T-helper 2 cell treated with Interferon-gamma antibody and Interleukin-4, amounts not matched to agents 5 μg/mL and 100 μg/mL, for 36 hours (primary cell): ENCODE results near the gene SLC25A20.
A peak's percentile ranks its signal among the peaks of the same experiment; 100 is the strongest.
"Not testable (repeated sequence)": the region's sequence is repeated elsewhere in the genome, so short reads cannot be mapped to it uniquely, and the experiment has no call there.

Experiments
- DNase-seq: peaks from one replicate; pipeline ENCODE4 v3.0.0; 2021; ENCODE audit warnings: low spot score
- H3K27ac Mint-ChIP-seq: one replicate; pipeline ENCODE4 v1.8.0; 2021; ENCODE audit warnings: mild to moderate bottlenecking, mixed read lengths
- H3K27me3 Mint-ChIP-seq: one replicate; pipeline ENCODE4 v1.8.0; 2021; ENCODE audit warnings: low read depth, mixed read lengths
- H3K36me3 Mint-ChIP-seq: one replicate; pipeline ENCODE4 v1.8.0; 2021; ENCODE audit warnings: low read depth, mixed read lengths
- H3K4me1 Mint-ChIP-seq: one replicate; pipeline ENCODE4 v1.8.0; 2021; ENCODE audit warnings: low read depth, mixed read lengths
- H3K4me3 Mint-ChIP-seq: one replicate; pipeline ENCODE4 v1.8.0; 2022; ENCODE audit warnings: mild to moderate bottlenecking, moderate library complexity, mixed read lengths
- H3K9me3 Mint-ChIP-seq: one replicate; pipeline ENCODE4 v1.8.0; 2021; ENCODE audit warnings: mixed read lengths

The SLC25A20 gene

GRCh38 chr3:48926425-48927392 is 28.0 kb upstream of the SLC25A20 start:
- peaks cover 64% of the 10 kb centered on the region for H3K36me3 Mint-ChIP-seq
- peak overlapping the region; percentile 77 for H3K27ac Mint-ChIP-seq
- peaks cover 50% of the 10 kb centered on the region for H3K4me1 Mint-ChIP-seq
- DNase-seq, result peak; percentile 32
- peak overlapping the region; percentile 69 for H3K4me3 Mint-ChIP-seq
- no peaks in the 10 kb centered on the region for H3K9me3 Mint-ChIP-seq
- no peaks in the 10 kb centered on the region for H3K27me3 Mint-ChIP-seq

GRCh38 chr3:48919215-48920138 is 20.8 kb upstream of the SLC25A20 start:
- Mint-ChIP-seq H3K27ac (peak overlapping the region; percentile 100), H3K27me3 (no peaks in the 10 kb centered on the region), H3K4me1 (peaks cover 22% of the 10 kb centered on the region), H3K9me3 (no peaks in the 10 kb centered on the region), H3K4me3 (peak overlapping the region; percentile 99), H3K36me3 (peaks cover 23% of the 10 kb centered on the region)
- DNase-seq, result peak; percentile 66

GRCh38 chr3:48918388-48919214 is 19.9 kb upstream of the SLC25A20 start, which contains the start of gene ARIH2:
Gene ARIH2, plus strand, starts transcription at chr3:48918842. Its CDS starts 8,717 bp downstream, at chr3:48927559.
- H3K9me3 Mint-ChIP-seq, result no peaks in the 10 kb centered on the region
- peak within 1 kb of the TSS; percentile 100 for H3K27ac Mint-ChIP-seq
- DNase-seq, result peak; percentile 93
- peaks cover 18% of the 10 kb centered on the region for H3K36me3 Mint-ChIP-seq
- H3K4me1 Mint-ChIP-seq, result peaks cover 22% of the 10 kb centered on the region
- no peaks in the 10 kb centered on the region for H3K27me3 Mint-ChIP-seq
- peak within 1 kb of the TSS; percentile 99 for H3K4me3 Mint-ChIP-seq

- no peaks in the 10 kb centered on the region for H3K27me3 Mint-ChIP-seq
- peaks cover 12% of the 10 kb centered on the region for H3K36me3 Mint-ChIP-seq
- no peak overlapping the region for H3K4me3 Mint-ChIP-seq
- H3K9me3 Mint-ChIP-seq, result no peaks in the 10 kb centered on the region
- H3K27ac Mint-ChIP-seq, result peak overlapping the region; percentile 72
- DNase-seq, result no peak
- peaks cover 16% of the 10 kb centered on the region for H3K4me1 Mint-ChIP-seq
These were observed 16.6 kb upstream of the SLC25A20 start for GRCh38 chr3:48915296-48915695.

DNA sequence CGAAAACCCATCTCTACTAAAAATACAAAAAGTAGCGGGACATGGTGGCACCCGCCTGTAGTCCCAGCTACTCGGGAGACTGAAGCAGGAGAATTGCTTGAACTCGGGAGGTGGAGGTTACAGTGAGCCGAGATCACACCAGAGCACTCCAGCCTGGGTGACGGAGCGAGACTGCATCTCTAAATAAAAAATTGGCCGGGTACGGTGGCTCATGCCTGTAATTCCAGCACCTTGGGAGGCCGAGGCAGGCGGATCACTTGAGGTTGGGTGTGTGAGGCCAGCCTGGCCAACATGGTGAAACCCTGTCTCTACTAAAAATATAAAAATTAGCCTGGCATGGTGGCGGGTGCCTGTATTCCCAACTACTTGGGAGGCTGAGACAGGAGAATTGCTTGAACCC is 8.3 kb upstream of the SLC25A20 start:
- H3K9me3 Mint-ChIP-seq, H3K27ac Mint-ChIP-seq, H3K27me3 Mint-ChIP-seq, H3K36me3 Mint-ChIP-seq, H3K4me1 Mint-ChIP-seq, H3K4me3 Mint-ChIP-seq, DNase-seq: not testable (repeated sequence)

- no peaks in the 10 kb centered on the region for H3K27me3 Mint-ChIP-seq
- H3K36me3 Mint-ChIP-seq, result peaks cover 5% of the 10 kb centered on the region
- peaks cover 34% of the 10 kb centered on the region for H3K4me1 Mint-ChIP-seq
These were observed 591 bp upstream of the SLC25A20 start for GRCh38 chr3:48899273-48899672.

DNA sequence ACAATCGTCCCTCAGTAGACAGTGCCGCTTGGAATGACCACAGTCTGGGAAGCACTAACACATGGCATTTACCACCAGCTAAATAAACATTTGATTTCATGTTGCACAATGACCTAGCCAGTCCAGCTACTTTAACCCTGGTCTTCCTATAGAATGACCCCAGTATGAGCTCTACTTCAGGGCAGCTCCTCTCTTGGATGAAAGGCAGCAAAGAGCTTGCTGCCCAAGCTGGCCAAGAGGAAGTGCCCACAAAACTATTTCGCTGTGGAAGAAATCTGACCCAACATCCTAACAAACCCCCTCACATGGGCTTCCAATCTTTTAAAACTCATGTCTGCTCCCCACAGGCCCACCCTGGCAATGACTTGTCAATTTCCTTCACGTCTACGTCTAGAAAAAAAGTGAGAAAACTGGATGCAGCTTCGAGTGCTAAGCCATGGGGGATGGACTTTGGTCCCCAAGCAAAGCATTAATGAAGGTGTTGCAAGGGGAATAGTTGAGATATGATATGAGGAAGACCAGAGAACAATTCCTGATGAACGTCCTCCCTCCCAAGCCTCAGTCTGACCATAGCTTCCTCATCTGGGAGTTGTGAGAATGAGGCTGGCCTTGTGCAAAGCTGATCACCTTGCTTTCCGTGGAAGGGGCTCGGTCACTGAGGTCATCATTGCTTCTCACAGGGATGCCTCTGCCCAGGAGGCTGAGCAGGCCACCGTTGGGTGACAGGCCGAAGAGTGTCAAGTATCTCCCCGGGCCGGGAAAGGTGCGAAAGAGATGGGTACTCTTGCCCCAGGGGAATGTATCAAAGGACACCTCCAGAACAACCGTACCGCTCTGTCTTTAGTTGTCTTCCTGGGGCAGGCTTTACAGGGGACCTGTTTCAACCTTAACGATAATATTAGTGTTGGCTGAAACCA is 964 bp downstream of the SLC25A20 start:
- Mint-ChIP-seq H3K27me3 (no peaks in the 10 kb centered on the region), H3K27ac (peak overlapping the region; percentile 96), H3K4me3 (peak overlapping the region; percentile 95), H3K4me1 (peaks cover 31% of the 10 kb centered on the region), H3K9me3 (no peaks in the 10 kb centered on the region), H3K36me3 (peaks cover 5% of the 10 kb centered on the region)
- no peak for DNase-seq

More at GRCh38 chr3:48899273-48899672, 591 bp upstream of the SLC25A20 start:
- Mint-ChIP-seq H3K9me3 (no peaks in the 10 kb centered on the region), H3K27ac (peak overlapping the region; percentile 96), H3K4me3 (peak overlapping the region; percentile 95)
- DNase-seq, result peak; percentile 19

DNA sequence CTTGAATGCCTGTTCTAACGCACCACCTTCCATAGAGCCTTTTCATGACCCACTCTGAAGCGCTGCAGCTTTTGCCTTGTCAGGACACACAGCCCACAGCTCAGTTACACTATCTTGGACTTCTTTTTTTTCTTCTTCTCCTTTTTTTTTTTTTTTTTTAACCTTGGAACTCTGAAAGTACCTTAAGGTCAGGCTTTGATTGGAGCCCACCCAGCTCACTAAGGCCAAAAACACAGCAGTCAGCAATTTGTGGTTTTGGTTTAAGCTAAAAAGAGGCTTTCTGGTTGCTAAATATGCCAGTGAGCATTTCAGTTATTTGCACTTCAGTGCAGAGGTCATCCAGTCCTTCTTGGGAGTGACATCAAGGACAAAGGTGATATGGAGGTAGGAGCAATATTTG is 1.7 kb downstream of the SLC25A20 start:
- peak overlapping the region; percentile 43 for H3K27ac Mint-ChIP-seq
- H3K9me3 Mint-ChIP-seq, result no peaks in the 10 kb centered on the region
- no peaks in the 10 kb centered on the region for H3K27me3 Mint-ChIP-seq

DNA sequence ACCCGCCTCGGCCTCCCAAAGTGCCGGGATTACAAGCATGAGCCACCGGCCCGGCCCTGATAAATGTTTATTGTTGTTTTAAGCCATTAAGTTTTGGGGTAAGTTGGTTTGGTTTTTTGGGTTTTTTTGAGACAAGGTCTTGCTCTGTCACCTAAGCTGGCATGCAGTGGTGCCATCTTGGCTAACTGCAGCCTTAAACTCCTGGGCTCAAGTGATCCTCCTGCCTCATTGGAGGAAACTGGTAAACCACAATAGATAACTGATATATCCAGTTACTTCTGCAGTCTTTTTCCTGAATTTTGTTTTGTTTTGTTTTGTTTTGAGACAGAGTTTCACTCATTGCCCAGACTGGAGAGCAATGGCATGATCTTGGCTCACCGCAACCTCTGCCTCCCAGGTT is 4.2 kb downstream of the SLC25A20 start:
- H3K9me3 Mint-ChIP-seq, result no peaks in the 10 kb centered on the region
- H3K36me3 Mint-ChIP-seq, result peaks cover 11% of the 10 kb centered on the region
- H3K4me1 Mint-ChIP-seq, result peaks cover 25% of the 10 kb centered on the region
- H3K27me3 Mint-ChIP-seq, result no peaks in the 10 kb centered on the region
- no peak overlapping the region for H3K27ac Mint-ChIP-seq
- no peak for DNase-seq
- no peak overlapping the region for H3K4me3 Mint-ChIP-seq

More for the DNA sequence above, 1.7 kb downstream of the SLC25A20 start:
- Mint-ChIP-seq H3K4me3 (peak overlapping the region; percentile 61), H3K36me3 (peaks cover 5% of the 10 kb centered on the region), H3K4me1 (peaks cover 31% of the 10 kb centered on the region)
- no peak for DNase-seq

- Mint-ChIP-seq H3K27ac (no peak overlapping the region), H3K4me3 (no peak overlapping the region), H3K9me3 (no peaks in the 10 kb centered on the region), H3K4me1 (peaks cover 7% of the 10 kb centered on the region), H3K36me3 (peaks cover 19% of the 10 kb centered on the region), H3K27me3 (no peaks in the 10 kb centered on the region)
- DNase-seq, result no peak
These were observed 7.1 kb downstream of the SLC25A20 start for GRCh38 chr3:48891606-48892005.

DNA sequence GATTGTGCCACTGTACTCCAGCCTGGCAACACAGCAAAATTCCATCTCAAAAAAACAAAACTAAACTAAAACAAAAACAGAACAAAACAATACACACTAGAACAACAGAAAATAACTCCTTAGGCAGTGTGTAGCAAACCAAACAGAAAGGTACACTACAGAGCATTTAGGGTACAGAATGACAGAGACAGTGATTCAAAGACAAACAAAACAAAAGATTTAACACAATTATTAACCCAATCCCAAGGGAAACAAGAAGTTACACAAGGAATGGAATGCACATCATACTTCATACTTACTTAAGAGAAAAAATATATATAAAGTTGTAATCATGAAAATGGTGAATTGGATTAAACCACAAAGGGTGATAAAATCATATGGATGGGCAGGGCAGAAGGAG is 12.9 kb downstream of the SLC25A20 start:
- DNase-seq, result no peak
- no peaks in the 10 kb centered on the region for H3K4me1 Mint-ChIP-seq
- no peaks in the 10 kb centered on the region for H3K27me3 Mint-ChIP-seq
- H3K36me3 Mint-ChIP-seq, result peaks cover 29% of the 10 kb centered on the region
- no peak overlapping the region for H3K4me3 Mint-ChIP-seq
- H3K9me3 Mint-ChIP-seq, result no peaks in the 10 kb centered on the region
- H3K27ac Mint-ChIP-seq, result no peak overlapping the region

GRCh38 chr3:48881652-48882114 is 17.0 kb downstream of the SLC25A20 start:
- DNase-seq, result no peak
- Mint-ChIP-seq H3K4me1 (peaks cover 3% of the 10 kb centered on the region), H3K9me3 (no peaks in the 10 kb centered on the region), H3K27ac (no peak overlapping the region), H3K4me3 (no peak overlapping the region), H3K27me3 (no peaks in the 10 kb centered on the region), H3K36me3 (peaks cover 26% of the 10 kb centered on the region)
